ENCODE measurements around the gene PDE6B. TPM values are rescaled to one million over a fixed set of nuclear protein-coding genes. Genes with fewer than 3 reads are reported as not detected.

PDE6B gene
- polyA plus RNA-seq, 1 experiment = 0.64 TPM

GRCh38 chr4:628821-629635 is 3.7 kb downstream of the PDE6B start:
- ChIA-PET POLR2A (no interaction called here), CTCF (no interaction called here)
- no peak for DNase-seq (ENCODE audit: low read depth, low spot score)
- Histone ChIP-seq H3K9me3 (ENCODE audit: control insufficient read depth, insufficient read depth, low read length) (peaks cover 84% of the 10 kb centered on the region), H3K4me3 (ENCODE audit: low read depth, low read length) (no peak overlapping the region), H3K27ac (ENCODE audit: low read depth, low read length) (no peak overlapping the region), H3K27me3 (ENCODE audit: control insufficient read depth, insufficient read depth, low read length) (no peaks in the 10 kb centered on the region)
- TF ChIP-seq, protein P1, sequence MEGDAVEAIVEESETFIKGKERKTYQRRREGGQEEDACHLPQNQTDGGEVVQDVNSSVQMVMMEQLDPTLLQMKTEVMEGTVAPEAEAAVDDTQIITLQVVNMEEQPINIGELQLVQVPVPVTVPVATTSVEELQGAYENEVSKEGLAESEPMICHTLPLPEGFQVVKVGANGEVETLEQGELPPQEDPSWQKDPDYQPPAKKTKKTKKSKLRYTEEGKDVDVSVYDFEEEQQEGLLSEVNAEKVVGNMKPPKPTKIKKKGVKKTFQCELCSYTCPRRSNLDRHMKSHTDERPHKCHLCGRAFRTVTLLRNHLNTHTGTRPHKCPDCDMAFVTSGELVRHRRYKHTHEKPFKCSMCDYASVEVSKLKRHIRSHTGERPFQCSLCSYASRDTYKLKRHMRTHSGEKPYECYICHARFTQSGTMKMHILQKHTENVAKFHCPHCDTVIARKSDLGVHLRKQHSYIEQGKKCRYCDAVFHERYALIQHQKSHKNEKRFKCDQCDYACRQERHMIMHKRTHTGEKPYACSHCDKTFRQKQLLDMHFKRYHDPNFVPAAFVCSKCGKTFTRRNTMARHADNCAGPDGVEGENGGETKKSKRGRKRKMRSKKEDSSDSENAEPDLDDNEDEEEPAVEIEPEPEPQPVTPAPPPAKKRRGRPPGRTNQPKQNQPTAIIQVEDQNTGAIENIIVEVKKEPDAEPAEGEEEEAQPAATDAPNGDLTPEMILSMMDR (IDR thresholded peaks at IDR 0.05; ENCODE audit: low read depth, low read length) = no peak

DNA sequence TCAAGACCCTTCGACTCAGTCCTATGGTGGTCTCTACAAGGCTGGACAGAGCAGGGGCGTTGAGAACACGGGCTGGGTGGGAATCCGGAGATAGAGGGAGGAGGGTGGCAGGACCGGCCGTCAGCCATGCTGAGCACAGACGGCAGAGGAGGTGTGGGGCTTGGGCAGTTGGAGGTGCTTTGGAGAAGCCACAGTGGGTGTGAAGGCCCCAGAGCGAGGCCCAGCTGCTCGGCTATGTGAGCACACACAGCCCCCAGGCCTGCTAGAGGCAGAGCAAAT is 4.2 kb downstream of the PDE6B start:
- ChIA-PET CTCF (no interaction called here), POLR2A (no interaction called here)
- TF ChIP-seq, protein P1 (IDR thresholded peaks at IDR 0.05; ENCODE audit: low read depth, low read length) = no peak
- Histone ChIP-seq H3K4me3 (ENCODE audit: low read depth, low read length) (no peak overlapping the region), H3K27ac (ENCODE audit: low read depth, low read length) (no peak overlapping the region), H3K27me3 (ENCODE audit: control insufficient read depth, insufficient read depth, low read length) (no peaks in the 10 kb centered on the region), H3K9me3 (ENCODE audit: control insufficient read depth, insufficient read depth, low read length) (peaks cover 84% of the 10 kb centered on the region)
- no peak for DNase-seq (ENCODE audit: low read depth, low spot score)

DNA sequence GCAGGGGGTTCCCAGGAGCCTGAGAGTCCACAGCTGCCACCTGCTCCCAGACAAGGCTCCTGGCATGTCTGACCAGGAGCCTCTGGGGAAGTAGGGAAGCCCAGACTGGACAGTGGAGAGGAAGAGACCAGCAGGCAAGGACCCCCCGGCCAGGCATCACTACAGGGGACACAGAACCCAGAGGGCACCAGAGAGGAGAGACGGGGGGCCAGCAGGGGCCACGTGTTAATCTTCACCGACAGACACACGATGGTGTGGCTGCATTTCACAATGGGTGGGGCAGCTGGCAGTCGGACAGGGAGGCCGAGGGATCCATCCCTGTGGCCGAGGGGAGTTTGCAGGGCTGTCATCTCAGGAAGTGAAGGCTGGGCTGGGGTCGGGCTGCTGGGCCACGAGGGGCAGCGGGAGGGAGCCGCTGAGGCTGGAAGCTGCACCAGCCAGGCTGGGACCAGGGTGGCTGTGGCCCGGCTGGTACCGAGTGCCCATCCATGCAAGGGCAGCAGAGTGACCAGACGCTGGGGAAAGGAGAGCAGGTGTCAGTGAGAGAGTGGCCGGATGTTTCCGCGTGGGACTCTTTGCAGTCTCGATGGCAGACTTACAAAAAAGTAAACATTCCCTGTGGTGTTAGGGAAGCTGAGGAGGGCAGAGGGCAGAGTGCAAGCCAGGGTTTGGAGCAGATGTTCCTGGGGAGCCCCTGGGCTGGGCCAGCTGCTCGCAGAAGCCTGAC is 4.7 kb downstream of the PDE6B start:
- TF ChIP-seq, protein P1 (IDR thresholded peaks at IDR 0.05; ENCODE audit: low read depth, low read length) = no peak
- H3K9me3 ChIP-seq (ENCODE audit: control insufficient read depth, insufficient read depth, low read length) = peaks cover 84% of the 10 kb centered on the region
- no peak overlapping the region for H3K27ac ChIP-seq (ENCODE audit: low read depth, low read length)
- ChIA-PET POLR2A (no interaction called here), CTCF (no interaction called here)
- H3K4me3 ChIP-seq (ENCODE audit: low read depth, low read length) = no peak overlapping the region
- DNase-seq (ENCODE audit: low read depth, low spot score) = no peak
- no peaks in the 10 kb centered on the region for H3K27me3 ChIP-seq (ENCODE audit: control insufficient read depth, insufficient read depth, low read length)

- Histone ChIP-seq H3K27me3 (ENCODE audit: control insufficient read depth, insufficient read depth, low read length) (no peaks in the 10 kb centered on the region), H3K9me3 (ENCODE audit: control insufficient read depth, insufficient read depth, low read length) (peaks cover 84% of the 10 kb centered on the region), H3K27ac (ENCODE audit: low read depth, low read length) (no peak overlapping the region), H3K4me3 (ENCODE audit: low read depth, low read length) (no peak overlapping the region)
- CTCF ChIA-PET = no interaction called here
- POLR2A ChIA-PET = no interaction called here
- TF ChIP-seq, protein P1 (IDR thresholded peaks at IDR 0.05; ENCODE audit: low read depth, low read length) = no peak
- no peak for DNase-seq (ENCODE audit: low read depth, low spot score)
Observed at GRCh38 chr4:630656-631055, 5.3 kb downstream of the PDE6B start.

DNA sequence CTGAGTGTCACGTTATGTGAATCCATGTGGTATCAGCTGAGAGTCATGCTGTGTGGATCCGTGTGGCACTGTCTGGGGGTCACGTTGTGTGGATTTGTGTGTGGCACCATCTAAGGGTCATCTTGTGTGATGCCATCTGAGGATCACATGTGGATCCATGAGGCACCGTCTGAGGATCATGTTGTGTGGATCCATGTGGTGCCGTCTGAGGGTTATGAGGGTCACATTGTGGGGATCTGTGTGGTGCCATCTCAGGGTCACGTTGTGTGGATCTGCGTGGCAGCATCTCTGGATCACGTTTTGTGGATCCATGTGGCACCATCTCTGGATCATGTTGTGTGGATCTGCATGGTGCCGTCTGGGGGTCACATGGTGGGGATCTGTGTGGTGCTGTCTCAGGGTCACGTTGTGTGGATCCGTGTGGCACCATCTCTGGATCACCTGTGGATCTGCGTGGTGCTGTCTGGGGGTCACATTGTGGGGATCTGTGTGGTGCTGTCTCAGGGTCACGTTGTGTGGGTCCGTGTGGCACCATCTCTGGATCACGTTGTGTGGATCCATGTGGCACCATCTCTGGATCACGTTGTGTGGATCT is 6.9 kb downstream of the PDE6B start:
- Histone ChIP-seq H3K27ac (ENCODE audit: low read depth, low read length) (no peak overlapping the region), H3K27me3 (ENCODE audit: control insufficient read depth, insufficient read depth, low read length) (no peaks in the 10 kb centered on the region), H3K9me3 (ENCODE audit: control insufficient read depth, insufficient read depth, low read length) (peaks cover 82% of the 10 kb centered on the region), H3K4me3 (ENCODE audit: low read depth, low read length) (no peak overlapping the region)
- DNase-seq (ENCODE audit: low read depth, low spot score) = no peak
- TF ChIP-seq, protein P1 (IDR thresholded peaks at IDR 0.05; ENCODE audit: low read depth, low read length) = no peak
- CTCF ChIA-PET = no interaction called here
- POLR2A ChIA-PET = no interaction called here

Data from AG04450 (cell line).